DMS53 (cell line): ENCODE measurements around the gene ABCG4.
"Not testable (repeated sequence)": the region's sequence is repeated elsewhere in the genome, so short reads cannot be mapped to it uniquely, and the experiment has no call there.

ENCODE experiments used
- DNase-seq: peaks from one replicate; lab custom pipeline; 2025; lab: John Stamatoyannopoulos, UW

Gene ABCG4

GRCh38 chr11:119116235-119116594 is 32.6 kb upstream of the ABCG4 start:
- DNase-seq = no peak

- DNase-seq = no peak
Observed at GRCh38 chr11:119116601-119117000, 32.3 kb upstream of the ABCG4 start.

- DNase-seq = no peak
Observed at GRCh38 chr11:119117004-119117706, 31.7 kb upstream of the ABCG4 start.

GRCh38 chr11:119118227-119118626 is 30.6 kb upstream of the ABCG4 start:
- no peak for DNase-seq

GRCh38 chr11:119118946-119119345 is 29.9 kb upstream of the ABCG4 start:
- no peak for DNase-seq

GRCh38 chr11:119120639-119121007 is 28.2 kb upstream of the ABCG4 start:
- DNase-seq = peak; percentile 54

- DNase-seq = peak; percentile 99
Observed at GRCh38 chr11:119121008-119121810, 27.6 kb upstream of the ABCG4 start, which contains the start of gene HINFP. HINFP (plus strand) TSS chr11:119121580; CDS start chr11:119126945, 5,365 bp downstream.

DNA sequence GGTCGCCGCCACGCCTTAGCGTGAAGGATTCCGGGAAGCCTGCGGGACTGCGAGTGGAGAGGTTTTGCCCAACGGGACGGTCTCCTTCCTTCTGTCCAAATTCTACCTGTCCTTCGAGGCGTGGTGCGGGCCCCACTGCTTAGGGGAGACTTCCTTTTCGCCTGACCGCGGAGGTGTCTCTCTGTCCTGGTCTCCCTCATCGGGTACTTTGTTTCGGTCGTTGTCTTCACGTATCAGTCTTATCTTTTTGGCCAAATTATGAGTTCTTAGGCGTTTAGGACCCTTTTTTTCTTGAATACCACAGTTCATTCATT is 27.1 kb upstream of the ABCG4 start:
- no peak for DNase-seq

DNA sequence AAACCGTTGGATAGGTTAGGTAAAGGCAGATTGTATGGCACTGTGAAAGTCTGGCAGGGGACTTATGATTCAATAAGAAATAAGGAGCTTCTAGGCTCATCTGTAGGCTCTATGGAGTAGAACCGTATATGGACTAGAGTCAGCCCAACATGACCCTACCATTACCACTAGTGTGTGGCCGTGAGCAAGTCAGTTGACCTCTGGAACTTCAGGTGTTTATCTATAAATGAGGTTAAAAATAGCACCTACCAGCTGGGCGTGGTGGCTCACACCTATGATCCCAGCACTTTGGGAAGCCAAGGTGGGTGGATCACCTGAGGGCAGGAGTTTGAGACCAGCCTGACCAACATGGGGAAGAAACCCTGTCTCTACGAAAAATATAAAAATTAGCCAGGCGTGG is 23.0 kb upstream of the ABCG4 start:
- no peak for DNase-seq

GRCh38 chr11:119126675-119127268 is 22.1 kb upstream of the ABCG4 start:
- DNase-seq = no peak

- DNase-seq = no peak
Observed at GRCh38 chr11:119130662-119131061, 18.2 kb upstream of the ABCG4 start.

- DNase-seq = peak; percentile 44
Observed at GRCh38 chr11:119134389-119134978, 14.4 kb upstream of the ABCG4 start.

DNA sequence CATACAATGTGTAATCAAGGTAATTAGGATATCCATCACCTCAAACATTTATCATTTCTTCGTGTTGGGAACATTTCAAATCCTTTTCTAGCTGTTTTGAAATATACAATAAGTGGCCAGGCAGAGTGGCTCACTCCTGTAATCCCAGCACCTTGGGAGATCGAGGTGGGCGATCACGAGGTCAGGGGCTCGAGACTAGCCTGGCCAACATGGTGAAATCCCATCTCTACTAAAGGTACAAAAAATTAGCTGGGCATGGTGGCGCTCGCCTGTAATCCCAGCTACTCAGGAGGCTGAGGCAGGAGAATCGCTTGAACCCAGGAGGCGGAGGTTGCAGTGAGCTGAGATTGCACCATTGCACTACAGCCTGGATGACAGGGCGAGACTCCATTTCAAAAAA is 9.6 kb upstream of the ABCG4 start:
- DNase-seq = not testable (repeated sequence)

GRCh38 chr11:119144825-119145486 is 3.9 kb upstream of the ABCG4 start:
- DNase-seq = peak; percentile 87

GRCh38 chr11:119145551-119145950 is 3.3 kb upstream of the ABCG4 start:
- no peak for DNase-seq

DNA sequence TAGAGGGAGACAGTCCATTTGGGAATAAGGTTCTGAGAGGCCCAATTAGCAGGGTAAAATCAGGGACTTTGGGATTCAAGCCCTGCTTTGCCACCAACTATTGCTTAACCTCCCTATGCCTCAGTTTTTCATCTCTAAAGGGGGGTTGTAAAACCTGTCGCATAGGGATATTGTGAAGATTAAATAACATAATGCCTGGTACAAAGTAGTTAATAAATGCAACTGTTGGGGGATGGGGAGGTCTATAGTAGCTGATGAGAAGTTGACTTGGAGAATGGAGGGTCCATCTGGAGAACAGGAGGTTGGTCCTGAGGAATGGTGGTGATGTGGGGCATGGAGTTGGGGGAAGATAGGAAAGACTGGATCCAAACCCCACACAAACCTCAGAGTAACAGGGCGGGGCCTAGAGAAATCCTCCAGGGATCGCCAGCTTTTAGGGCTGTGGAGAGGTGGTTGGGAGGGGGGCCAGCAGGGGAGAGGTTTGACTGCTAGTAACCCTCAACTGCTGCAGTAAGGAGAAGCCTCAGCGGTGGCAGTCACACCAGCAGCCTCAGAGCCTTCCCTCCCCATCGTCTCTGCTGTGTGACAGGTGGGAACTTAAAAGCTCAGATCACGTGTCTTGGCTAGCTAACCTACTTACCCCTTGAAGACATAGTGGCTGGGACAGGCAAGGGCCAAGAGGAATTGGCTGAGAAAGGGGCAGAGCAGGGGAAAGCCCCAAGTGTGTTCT is 1.1 kb upstream of the ABCG4 start:
- DNase-seq = no peak

DNA sequence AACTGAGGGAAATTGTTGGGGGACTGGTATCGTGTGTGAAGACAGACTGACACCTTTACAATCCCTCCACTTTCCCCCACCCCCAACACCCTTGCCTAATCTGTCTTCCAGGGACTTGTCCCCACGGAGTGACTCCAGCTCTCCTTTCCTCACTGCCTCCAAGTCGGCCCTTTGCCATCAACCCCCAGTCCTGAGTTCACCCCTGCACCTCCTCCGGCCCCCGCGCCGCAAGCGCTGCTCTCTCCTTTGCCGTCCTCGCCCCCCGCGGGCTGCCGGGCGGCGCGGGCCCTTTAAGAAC is 183 bp upstream of the ABCG4 start:
- no peak for DNase-seq

- no peak for DNase-seq
Observed at GRCh38 chr11:119149786-119150275, 979 bp downstream of the ABCG4 start.

GRCh38 chr11:119152043-119152442 is 3.2 kb downstream of the ABCG4 start:
- DNase-seq = no peak

GRCh38 chr11:119152604-119153003 is 3.8 kb downstream of the ABCG4 start:
- DNase-seq = no peak

DNA sequence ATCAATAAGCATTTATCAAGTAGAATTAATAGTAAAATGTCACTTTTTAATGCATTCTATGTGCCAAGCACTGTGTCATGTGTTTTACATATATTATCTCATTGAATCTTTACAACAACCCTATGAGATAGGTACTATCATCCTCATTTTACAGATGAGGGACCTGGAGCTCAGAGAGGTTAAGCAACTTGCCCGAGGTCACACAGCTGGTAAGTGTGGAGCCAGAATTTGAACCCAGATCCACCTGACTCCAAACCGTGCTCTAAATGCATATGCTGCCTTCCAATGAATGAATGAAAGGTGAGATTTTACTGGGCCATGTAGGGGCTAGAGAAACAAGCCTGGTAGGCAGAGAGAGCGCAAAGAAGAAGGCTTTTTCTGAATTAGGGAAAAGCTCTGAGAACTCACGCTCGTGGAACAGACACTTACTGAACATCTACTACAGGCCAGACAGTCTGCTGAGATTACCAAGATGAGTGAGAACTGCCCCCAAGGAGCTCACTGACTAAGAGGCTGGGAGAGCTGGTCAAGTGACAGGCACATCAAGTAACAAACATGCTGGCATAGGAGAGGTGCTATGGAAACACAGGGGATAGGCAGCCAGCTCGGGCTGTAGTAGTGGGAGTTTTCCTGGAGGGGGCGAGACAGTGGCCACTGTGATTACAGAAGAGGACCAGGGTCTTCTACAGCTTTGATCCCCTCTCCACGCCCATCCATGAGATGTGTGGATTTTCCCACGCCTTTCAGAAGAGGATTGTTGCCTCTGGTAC is 4.4 kb downstream of the ABCG4 start:
- peak; percentile 38 for DNase-seq
